Measurements from ENCODE around the gene ADIG.

The ADIG gene

GRCh38 chr20:38623061-38623460 is 42.1 kb downstream of the ADIG start:
- DNase-seq, result no peak
- in situ Hi-C loops (cut with HindIII; ENCODE audit: low pct_ligation_motif_present, low pct_unique_long_range_greater_than_20kb, low sequenced_read_pairs), result no loop called here

GRCh38 chr20:38624084-38624483 is 43.1 kb downstream of the ADIG start:
- in situ Hi-C loops (cut with HindIII; ENCODE audit: low pct_ligation_motif_present, low pct_unique_long_range_greater_than_20kb, low sequenced_read_pairs), result no loop called here

GRCh38 chr20:38625896-38626295 is 44.9 kb downstream of the ADIG start:
- in situ Hi-C loops (cut with HindIII; ENCODE audit: low pct_ligation_motif_present, low pct_unique_long_range_greater_than_20kb, low sequenced_read_pairs), result no loop called here
- DNase-seq, result no peak

More at GRCh38 chr20:38624084-38624483, 43.1 kb downstream of the ADIG start:
- no peak for DNase-seq

GRCh38 chr20:38626921-38627659 is 46.1 kb downstream of the ADIG start:
- in situ Hi-C loops (cut with HindIII; ENCODE audit: low pct_ligation_motif_present, low pct_unique_long_range_greater_than_20kb, low sequenced_read_pairs), result no loop called here
- no peak for DNase-seq

GRCh38 chr20:38628580-38629470 is 47.8 kb downstream of the ADIG start:
- DNase-seq, result no peak
- in situ Hi-C loops (cut with HindIII; ENCODE audit: low pct_ligation_motif_present, low pct_unique_long_range_greater_than_20kb, low sequenced_read_pairs), result no loop called here

DNA sequence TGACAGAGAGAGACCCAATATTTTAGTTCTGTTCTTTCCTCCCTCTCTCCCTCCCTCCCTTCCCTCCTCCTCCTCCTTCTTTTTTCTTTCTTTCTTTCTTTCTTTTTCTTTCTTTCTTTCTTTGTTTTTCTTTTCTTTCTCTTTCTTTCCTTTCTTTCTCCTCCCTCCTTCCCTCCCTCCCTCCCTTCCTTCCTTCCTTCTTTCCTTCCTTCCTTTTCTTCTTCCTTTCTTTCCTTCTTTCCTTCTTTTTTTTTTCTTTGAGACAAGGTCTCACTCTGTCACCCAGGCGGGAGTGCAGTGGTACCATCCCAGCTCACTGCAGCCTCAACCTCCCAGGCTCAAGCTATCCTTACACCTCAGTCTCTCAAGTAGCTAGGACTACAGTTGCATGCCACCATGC is 49.0 kb downstream of the ADIG start:
- in situ Hi-C loops (cut with HindIII; ENCODE audit: low pct_ligation_motif_present, low pct_unique_long_range_greater_than_20kb, low sequenced_read_pairs), result no loop called here
- DNase-seq, result no peak

DNA sequence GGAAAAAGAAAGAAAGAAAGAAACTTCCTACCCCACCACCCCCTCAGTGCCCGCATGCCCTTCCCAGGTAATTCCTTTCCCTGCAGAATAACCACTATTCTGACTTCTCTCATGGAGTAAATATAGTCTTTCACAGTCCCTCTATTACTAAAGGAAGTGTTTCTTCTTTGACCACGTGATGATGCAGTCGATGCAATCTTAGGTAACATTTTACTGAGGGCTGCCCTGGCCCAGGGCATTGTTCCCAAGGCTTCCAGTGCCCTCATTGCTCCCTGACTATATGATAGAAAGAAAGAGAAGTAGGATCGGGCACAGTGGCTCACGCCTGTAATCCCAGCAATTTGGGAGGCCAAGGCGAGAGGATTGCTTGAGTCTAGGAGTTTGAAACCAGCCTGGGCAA is 49.7 kb downstream of the ADIG start:
- peak; percentile 17 for DNase-seq
- in situ Hi-C loops (cut with HindIII; ENCODE audit: low pct_ligation_motif_present, low pct_unique_long_range_greater_than_20kb, low sequenced_read_pairs), result no loop called here

- no peak for DNase-seq
- in situ Hi-C loops (cut with HindIII; ENCODE audit: low pct_ligation_motif_present, low pct_unique_long_range_greater_than_20kb, low sequenced_read_pairs), result no loop called here
Measured at GRCh38 chr20:38631155-38632022, 50.4 kb downstream of the ADIG start.

DNA sequence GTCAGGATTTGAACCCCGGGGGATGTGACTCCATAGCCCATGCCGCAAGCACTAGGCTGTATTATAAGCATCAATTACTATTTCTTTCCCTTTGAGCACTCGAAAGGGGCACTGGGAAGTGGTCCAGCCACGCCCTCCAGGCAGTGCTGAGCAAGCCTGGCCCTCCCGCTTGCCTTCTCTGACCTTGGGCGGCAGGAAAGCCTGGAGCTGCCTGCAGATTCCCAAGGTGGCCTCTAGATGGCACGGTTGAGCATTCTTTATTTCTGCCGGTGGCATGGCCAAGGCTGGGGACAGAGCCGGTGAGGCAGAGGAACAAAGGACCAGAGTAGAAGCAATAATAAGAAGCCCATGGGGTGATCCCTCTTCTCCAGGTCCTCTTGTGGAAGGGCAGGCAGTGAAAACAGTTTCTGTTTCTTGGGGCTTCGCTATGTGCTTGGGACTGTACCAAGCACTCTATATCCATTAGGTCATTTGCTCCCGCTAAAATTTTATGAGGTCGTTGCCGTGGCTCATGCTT is 52.6 kb downstream of the ADIG start:
- in situ Hi-C loops (cut with HindIII; ENCODE audit: low pct_ligation_motif_present, low pct_unique_long_range_greater_than_20kb, low sequenced_read_pairs), result no loop called here
- peak; percentile 61 for DNase-seq

GRCh38 chr20:38635721-38636288 is 54.8 kb downstream of the ADIG start:
- DNase-seq, result no peak
- in situ Hi-C loops (cut with HindIII; ENCODE audit: low pct_ligation_motif_present, low pct_unique_long_range_greater_than_20kb, low sequenced_read_pairs), result no loop called here

All from ACHN (cell line).